Liver (tissue), 9 donors: ENCODE data around the gene TRAPPC8. TPM values are rescaled to one million over a fixed set of nuclear protein-coding genes. Genes with fewer than 3 reads are reported as not detected.

Experiments used
- DNase-seq: peaks from one replicate; pipeline ENCODE4 v3.0.0-alpha.2; 2017; ENCODE audit warnings: low spot score
- H3K27ac ChIP-seq, 2 donors: one replicate each; pipeline ENCODE4 v1.7.0; 2013; ENCODE audit warnings: inconsistent platforms in 2 of 2, low read length in 2 of 2, control low read depth in 1 of 2, low read depth in 1 of 2, mild to moderate bottlenecking in 1 of 2
- H3K27me3 ChIP-seq, 4 donors: one replicate each; pipeline versions ENCODE4 v1.6.1 to v1.7.0; 2013; ENCODE audit warnings: low read length in 3 of 4, inconsistent platforms in 1 of 4, mild to moderate bottlenecking in 1 of 4, moderate library complexity in 1 of 4; ENCODE audit not compliant: control insufficient read depth in 4 of 4, insufficient read depth in 4 of 4
- H3K36me3 ChIP-seq, 4 donors: one replicate each; pipeline versions ENCODE4 v1.6.1 to v1.7.0; 2013; ENCODE audit warnings: low read length in 3 of 4, mild to moderate bottlenecking in 3 of 4, low read depth in 1 of 4, moderate library complexity in 1 of 4; ENCODE audit not compliant: control insufficient read depth in 4 of 4, insufficient read depth in 3 of 4
- H3K4me1 ChIP-seq, 4 donors: one replicate each; pipeline versions ENCODE4 v1.6.1 to v1.7.0; 2013; ENCODE audit warnings: low read length in 3 of 4, mild to moderate bottlenecking in 3 of 4, moderate library complexity in 1 of 4; ENCODE audit not compliant: control insufficient read depth in 4 of 4, insufficient read depth in 4 of 4
- H3K4me3 ChIP-seq, 3 donors: one replicate each; pipeline versions ENCODE4 v1.6.1 to v1.7.0; 2013; ENCODE audit warnings: low read length in 3 of 3, control low read depth in 1 of 3, low read depth in 1 of 3, mild to moderate bottlenecking in 1 of 3
- H3K9ac ChIP-seq, 2 donors: one replicate each; pipeline ENCODE4 v1.7.0; 2013; ENCODE audit warnings: low read length in 2 of 2, mild to moderate bottlenecking in 2 of 2, moderate library complexity in 2 of 2, control low read depth in 1 of 2, low read depth in 1 of 2
- H3K9me3 ChIP-seq, 4 donors: one replicate each; pipeline versions ENCODE4 v1.6.1 to v1.7.0; 2013; ENCODE audit warnings: low read length in 3 of 4; ENCODE audit not compliant: control insufficient read depth in 4 of 4
- EGR1 ChIP-seq, 2 donors: IDR thresholded peaks; 2 replicates each; pipeline ENCODE4 v1.6.1; 2016 to 2018; ENCODE audit warnings: antibody characterized with exemption in 2 of 2, low read depth in 2 of 2
- FOXA1 ChIP-seq: IDR thresholded peaks from 2 replicates; pipeline ENCODE4 v1.6.1; 2016; ENCODE audit warnings: antibody characterized with exemption
- FOXA2 ChIP-seq: IDR thresholded peaks from 2 replicates; pipeline ENCODE4 v1.6.1; 2016; ENCODE audit warnings: antibody characterized with exemption
- GABPA ChIP-seq, 2 donors: IDR thresholded peaks in 1 of 2; conservative IDR thresholded peaks in 1 of 2; 2 replicates each; pipeline ENCODE4 v1.6.1; 2016; ENCODE audit warnings: antibody characterized with exemption in 2 of 2, mild to moderate bottlenecking in 1 of 2, moderate library complexity in 1 of 2
- HNF4A ChIP-seq, 2 donors: conservative IDR thresholded peaks; 2 replicates each; pipeline ENCODE4 v1.6.1; 2016; ENCODE audit warnings: antibody characterized with exemption in 2 of 2, mild to moderate bottlenecking in 2 of 2
- HNF4G ChIP-seq: IDR thresholded peaks from 2 replicates; pipeline ENCODE4 v1.6.1; 2016; ENCODE audit warnings: antibody characterized with exemption
- JUND ChIP-seq, 2 donors: IDR thresholded peaks; 2 replicates each; pipeline ENCODE4 v1.6.1; 2016; ENCODE audit warnings: antibody characterized with exemption in 2 of 2
- NR2F2 ChIP-seq: IDR thresholded peaks from 2 replicates; pipeline ENCODE4 v1.6.1; 2016; ENCODE audit warnings: antibody characterized with exemption
- RAD21 ChIP-seq, 2 donors: IDR thresholded peaks; 2 replicates each; pipeline ENCODE4 v1.6.1; 2016; ENCODE audit warnings: antibody characterized with exemption in 2 of 2, mild to moderate bottlenecking in 2 of 2
- RXRA ChIP-seq, 2 donors: IDR thresholded peaks; 2 replicates each; pipeline ENCODE4 v1.6.1; 2017 to 2018; ENCODE audit warnings: antibody characterized with exemption in 2 of 2, mild to moderate bottlenecking in 1 of 2
- SP1 ChIP-seq: IDR thresholded peaks from 2 replicates; pipeline ENCODE4 v1.6.1; 2018; ENCODE audit warnings: antibody characterized with exemption, mild to moderate bottlenecking
- TAF1 ChIP-seq: conservative IDR thresholded peaks from 2 replicates; pipeline ENCODE4 v1.6.1; 2016; ENCODE audit warnings: antibody characterized with exemption, mild to moderate bottlenecking
- YY1 ChIP-seq: IDR thresholded peaks from 2 replicates; pipeline ENCODE4 v1.6.1; 2016; ENCODE audit warnings: antibody characterized with exemption, mild to moderate bottlenecking
- WGBS: extraction: QIAGEN DNeasy Blood & Tissue Kit; methylation state at CpG from one replicate; pipeline ENCODE4 v1.1.7; 2013; 5-methylcytosine and 5-hydroxymethylcytosine counted together
- polyA plus RNA-seq, 2 donors: library from polyadenylated mRNA; stranded (reverse) in 1 of 2; unstranded in 1 of 2; fragments of 200-250 nt in 1 of 2; fragments of >200 nt in 1 of 2; fragmentation: Nextera tagmentation in 1 of 2; extraction: Ambion mirVana in 1 of 2; gene quantifications; one replicate each; pipeline versions ENCODE4 v1.2.1 to v1.2.3, GENCODE V29; 2013 to 2015
- total RNA-seq, 2 donors: library from RNA; depleted of rRNA; stranded (reverse); fragments of >200 nt; gene quantifications; one replicate each; pipeline ENCODE4 v1.2.3, GENCODE V29; 2014
- TF ChIP-seq, protein P1 (sequence below): IDR thresholded peaks from 2 replicates; pipeline ENCODE4 v1.6.1; 2016; ENCODE audit warnings: antibody characterized with exemption
- TF ChIP-seq, protein P2 (sequence below): IDR thresholded peaks from 2 replicates; pipeline ENCODE4 v1.6.1; 2016; ENCODE audit warnings: antibody characterized with exemption
- TF ChIP-seq, protein P3 (sequence below): fragments of 150-350 bp; IDR thresholded peaks from 2 replicates; pipeline ENCODE4 v1.5.1; 2017; ENCODE audit warnings: improper control_type of control experiment, low read depth, low read length; ENCODE audit not compliant: missing input control
- TF ChIP-seq, protein P4 (sequence below): IDR thresholded peaks from 2 replicates; pipeline ENCODE4 v1.6.1; 2016; ENCODE audit warnings: antibody characterized with exemption, mild to moderate bottlenecking
- TF ChIP-seq, protein P5 (sequence below): IDR thresholded peaks from 2 replicates; pipeline ENCODE4 v1.6.1; 2016; ENCODE audit warnings: antibody characterized with exemption
- donor health status: healthy.
- donor health status: healthy.
- donor health status: healthy.
- donor health status: healthy.
- donor health status: healthy.

TRAPPC8 gene
- total and polyA plus RNA-seq, 4 donors = 12.2 to 46.1 (median 29.5) TPM

DNA sequence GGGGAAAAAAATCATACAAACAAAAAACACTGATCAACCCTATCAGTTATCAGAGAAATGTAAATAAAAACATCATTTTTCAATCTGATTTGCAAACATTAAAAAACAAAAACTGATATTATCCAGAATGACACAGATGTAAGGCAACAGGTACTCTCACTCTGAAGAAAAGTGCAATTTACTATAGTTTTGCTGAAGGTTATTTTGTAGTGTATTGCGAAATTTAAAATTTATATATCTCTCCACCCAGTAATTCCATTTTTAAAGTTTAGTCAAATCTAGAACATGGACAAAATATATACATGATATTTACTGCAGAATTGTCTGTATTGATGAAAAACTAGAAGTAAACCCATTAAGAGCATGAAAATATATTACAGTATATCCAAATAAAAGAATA, 79.8 kb downstream of the TRAPPC8 start:
- no peak for DNase-seq
- WGBS = 95% methylated on average over 1 of the region's 1 CpG
- Histone ChIP-seq H3K4me3 (no peak overlapping the region), H3K9me3 (no peaks in the 10 kb centered on the region), H3K4me1 (no peaks in the 10 kb centered on the region), H3K27me3 (no peaks in the 10 kb centered on the region), H3K36me3 (peaks cover 3 to 36% (median 23%) of the 10 kb centered on the region in 4 donors), H3K9ac (no peak overlapping the region), H3K27ac (no peak overlapping the region)
- TF ChIP-seq NR2F2 = no peak
- TF ChIP-seq, protein P1, sequence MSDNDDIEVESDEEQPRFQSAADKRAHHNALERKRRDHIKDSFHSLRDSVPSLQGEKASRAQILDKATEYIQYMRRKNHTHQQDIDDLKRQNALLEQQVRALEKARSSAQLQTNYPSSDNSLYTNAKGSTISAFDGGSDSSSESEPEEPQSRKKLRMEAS = no peak
- TF ChIP-seq GABPA (IDR thresholded peaks at IDR 0.05 in 1 of 2, conservative IDR thresholded peaks at IDR 0.05 in 1 of 2) = no peak
- no peak for TF ChIP-seq SP1
- no peak for TF ChIP-seq HNF4G
- no peak for TF ChIP-seq FOXA2
- no peak for TF ChIP-seq JUND (IDR thresholded peaks at IDR 0.05)
- TF ChIP-seq, protein P2, sequence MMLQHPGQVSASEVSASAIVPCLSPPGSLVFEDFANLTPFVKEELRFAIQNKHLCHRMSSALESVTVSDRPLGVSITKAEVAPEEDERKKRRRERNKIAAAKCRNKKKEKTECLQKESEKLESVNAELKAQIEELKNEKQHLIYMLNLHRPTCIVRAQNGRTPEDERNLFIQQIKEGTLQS = no peak
- TF ChIP-seq, protein P3, sequence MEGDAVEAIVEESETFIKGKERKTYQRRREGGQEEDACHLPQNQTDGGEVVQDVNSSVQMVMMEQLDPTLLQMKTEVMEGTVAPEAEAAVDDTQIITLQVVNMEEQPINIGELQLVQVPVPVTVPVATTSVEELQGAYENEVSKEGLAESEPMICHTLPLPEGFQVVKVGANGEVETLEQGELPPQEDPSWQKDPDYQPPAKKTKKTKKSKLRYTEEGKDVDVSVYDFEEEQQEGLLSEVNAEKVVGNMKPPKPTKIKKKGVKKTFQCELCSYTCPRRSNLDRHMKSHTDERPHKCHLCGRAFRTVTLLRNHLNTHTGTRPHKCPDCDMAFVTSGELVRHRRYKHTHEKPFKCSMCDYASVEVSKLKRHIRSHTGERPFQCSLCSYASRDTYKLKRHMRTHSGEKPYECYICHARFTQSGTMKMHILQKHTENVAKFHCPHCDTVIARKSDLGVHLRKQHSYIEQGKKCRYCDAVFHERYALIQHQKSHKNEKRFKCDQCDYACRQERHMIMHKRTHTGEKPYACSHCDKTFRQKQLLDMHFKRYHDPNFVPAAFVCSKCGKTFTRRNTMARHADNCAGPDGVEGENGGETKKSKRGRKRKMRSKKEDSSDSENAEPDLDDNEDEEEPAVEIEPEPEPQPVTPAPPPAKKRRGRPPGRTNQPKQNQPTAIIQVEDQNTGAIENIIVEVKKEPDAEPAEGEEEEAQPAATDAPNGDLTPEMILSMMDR = no peak
- no peak for TF ChIP-seq FOXA1
- TF ChIP-seq, protein P4, sequence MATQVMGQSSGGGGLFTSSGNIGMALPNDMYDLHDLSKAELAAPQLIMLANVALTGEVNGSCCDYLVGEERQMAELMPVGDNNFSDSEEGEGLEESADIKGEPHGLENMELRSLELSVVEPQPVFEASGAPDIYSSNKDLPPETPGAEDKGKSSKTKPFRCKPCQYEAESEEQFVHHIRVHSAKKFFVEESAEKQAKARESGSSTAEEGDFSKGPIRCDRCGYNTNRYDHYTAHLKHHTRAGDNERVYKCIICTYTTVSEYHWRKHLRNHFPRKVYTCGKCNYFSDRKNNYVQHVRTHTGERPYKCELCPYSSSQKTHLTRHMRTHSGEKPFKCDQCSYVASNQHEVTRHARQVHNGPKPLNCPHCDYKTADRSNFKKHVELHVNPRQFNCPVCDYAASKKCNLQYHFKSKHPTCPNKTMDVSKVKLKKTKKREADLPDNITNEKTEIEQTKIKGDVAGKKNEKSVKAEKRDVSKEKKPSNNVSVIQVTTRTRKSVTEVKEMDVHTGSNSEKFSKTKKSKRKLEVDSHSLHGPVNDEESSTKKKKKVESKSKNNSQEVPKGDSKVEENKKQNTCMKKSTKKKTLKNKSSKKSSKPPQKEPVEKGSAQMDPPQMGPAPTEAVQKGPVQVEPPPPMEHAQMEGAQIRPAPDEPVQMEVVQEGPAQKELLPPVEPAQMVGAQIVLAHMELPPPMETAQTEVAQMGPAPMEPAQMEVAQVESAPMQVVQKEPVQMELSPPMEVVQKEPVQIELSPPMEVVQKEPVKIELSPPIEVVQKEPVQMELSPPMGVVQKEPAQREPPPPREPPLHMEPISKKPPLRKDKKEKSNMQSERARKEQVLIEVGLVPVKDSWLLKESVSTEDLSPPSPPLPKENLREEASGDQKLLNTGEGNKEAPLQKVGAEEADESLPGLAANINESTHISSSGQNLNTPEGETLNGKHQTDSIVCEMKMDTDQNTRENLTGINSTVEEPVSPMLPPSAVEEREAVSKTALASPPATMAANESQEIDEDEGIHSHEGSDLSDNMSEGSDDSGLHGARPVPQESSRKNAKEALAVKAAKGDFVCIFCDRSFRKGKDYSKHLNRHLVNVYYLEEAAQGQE = no peak
- no peak for TF ChIP-seq EGR1 (IDR thresholded peaks at IDR 0.05; ENCODE audit: low read depth in 2 of 2)
- TF ChIP-seq HNF4A (conservative IDR thresholded peaks at IDR 0.05) = no peak
- no peak for TF ChIP-seq RAD21 (IDR thresholded peaks at IDR 0.05)
- TF ChIP-seq YY1 = no peak
- TF ChIP-seq, protein P5, sequence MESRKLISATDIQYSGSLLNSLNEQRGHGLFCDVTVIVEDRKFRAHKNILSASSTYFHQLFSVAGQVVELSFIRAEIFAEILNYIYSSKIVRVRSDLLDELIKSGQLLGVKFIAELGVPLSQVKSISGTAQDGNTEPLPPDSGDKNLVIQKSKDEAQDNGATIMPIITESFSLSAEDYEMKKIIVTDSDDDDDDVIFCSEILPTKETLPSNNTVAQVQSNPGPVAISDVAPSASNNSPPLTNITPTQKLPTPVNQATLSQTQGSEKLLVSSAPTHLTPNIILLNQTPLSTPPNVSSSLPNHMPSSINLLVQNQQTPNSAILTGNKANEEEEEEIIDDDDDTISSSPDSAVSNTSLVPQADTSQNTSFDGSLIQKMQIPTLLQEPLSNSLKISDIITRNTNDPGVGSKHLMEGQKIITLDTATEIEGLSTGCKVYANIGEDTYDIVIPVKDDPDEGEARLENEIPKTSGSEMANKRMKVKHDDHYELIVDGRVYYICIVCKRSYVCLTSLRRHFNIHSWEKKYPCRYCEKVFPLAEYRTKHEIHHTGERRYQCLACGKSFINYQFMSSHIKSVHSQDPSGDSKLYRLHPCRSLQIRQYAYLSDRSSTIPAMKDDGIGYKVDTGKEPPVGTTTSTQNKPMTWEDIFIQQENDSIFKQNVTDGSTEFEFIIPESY = no peak
- TF ChIP-seq RXRA (IDR thresholded peaks at IDR 0.05) = no peak

DNA sequence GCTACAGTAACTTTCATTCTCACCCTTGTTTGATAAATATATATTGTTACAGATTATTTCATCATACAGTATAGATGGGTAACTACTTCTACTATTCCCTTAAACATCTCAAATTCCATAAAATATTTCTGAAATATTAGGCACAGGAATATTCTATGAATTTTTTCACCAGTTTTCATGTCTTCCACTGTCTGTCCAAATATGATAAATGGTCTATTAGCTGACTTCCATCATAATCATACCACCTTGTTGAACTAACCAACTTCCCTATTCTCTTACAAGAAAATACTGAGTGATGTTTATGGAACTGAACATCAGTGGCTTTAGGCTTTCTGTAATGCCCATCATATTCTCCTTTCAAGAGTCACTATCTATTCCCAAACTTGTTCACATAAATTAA, 82.4 kb downstream of the TRAPPC8 start:
- H3K27me3 ChIP-seq = no peaks in the 10 kb centered on the region
- no peak for DNase-seq
- no peak overlapping the region for H3K4me3 ChIP-seq
- no peak for TF ChIP-seq FOXA2
- TF ChIP-seq, protein P3 = no peak
- no peak for TF ChIP-seq HNF4G
- TF ChIP-seq FOXA1 = no peak
- TF ChIP-seq EGR1 (IDR thresholded peaks at IDR 0.05; ENCODE audit: low read depth in 2 of 2) = no peak
- TF ChIP-seq TAF1 = no peak
- no peak for TF ChIP-seq SP1
- no peak overlapping the region for H3K27ac ChIP-seq
- no peak overlapping the region for H3K9ac ChIP-seq
- H3K4me1 ChIP-seq = no peaks in the 10 kb centered on the region
- no peaks in the 10 kb centered on the region for H3K9me3 ChIP-seq
- H3K36me3 ChIP-seq = peaks cover 3 to 37% (median 22%) of the 10 kb centered on the region in 4 donors
